Brain pericyte (primary cell): ENCODE results near the gene HMGA1.

Experiments used
- DNase-seq: peaks from one replicate; pipeline ENCODE4 v3.0.0-alpha.2; 2012; ENCODE audit warnings: low read depth, low spot score

The HMGA1 gene, protein sequence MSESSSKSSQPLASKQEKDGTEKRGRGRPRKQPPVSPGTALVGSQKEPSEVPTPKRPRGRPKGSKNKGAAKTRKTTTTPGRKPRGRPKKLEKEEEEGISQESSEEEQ

DNA sequence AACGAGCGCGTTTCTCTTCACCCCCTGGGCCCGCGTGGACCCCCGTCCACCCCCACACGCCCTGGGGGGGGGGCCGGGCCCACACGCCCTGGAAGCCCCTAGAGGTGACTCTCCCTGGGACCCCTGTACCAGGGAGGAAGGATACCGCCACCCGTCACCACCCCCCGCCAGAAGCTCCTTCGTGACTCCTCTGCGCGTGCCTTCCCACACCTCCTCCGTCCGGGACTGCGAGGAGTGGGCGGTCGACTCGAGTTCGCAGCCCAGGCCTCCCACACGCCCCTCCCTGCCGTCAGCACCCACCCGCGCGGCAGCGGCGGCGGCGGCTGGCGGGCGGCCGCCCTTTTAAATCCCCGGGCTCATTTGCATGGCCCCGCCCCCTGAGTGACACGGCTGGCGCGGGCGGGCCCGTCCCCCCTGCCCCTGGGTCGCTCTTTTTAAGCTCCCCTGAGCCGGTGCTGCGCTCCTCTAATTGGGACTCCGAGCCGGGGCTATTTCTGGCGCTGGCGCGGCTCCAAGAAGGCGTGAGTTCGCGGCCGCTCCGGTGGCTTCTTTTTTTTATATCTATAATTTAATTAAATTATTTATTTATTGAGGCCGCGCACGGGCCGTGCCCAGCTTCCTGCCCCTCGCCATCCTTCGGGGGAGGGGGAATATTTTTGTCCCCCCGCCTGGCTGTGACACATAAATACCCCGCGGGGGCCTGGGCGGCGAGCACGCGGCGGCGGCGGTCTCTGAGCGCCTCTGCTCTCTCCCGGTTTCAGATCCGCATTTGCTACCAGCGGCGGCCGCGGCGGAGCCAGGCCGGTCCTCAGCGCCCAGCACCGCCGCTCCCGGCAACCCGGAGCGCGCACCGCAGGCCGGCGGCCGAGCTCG is at the start of gene HMGA1:
Gene HMGA1, plus strand, starts transcription at position 431 of the 873 bp plus-strand sequence. CDS start 3,908 bp downstream, outside the sequence.
- no peak for DNase-seq

DNA sequence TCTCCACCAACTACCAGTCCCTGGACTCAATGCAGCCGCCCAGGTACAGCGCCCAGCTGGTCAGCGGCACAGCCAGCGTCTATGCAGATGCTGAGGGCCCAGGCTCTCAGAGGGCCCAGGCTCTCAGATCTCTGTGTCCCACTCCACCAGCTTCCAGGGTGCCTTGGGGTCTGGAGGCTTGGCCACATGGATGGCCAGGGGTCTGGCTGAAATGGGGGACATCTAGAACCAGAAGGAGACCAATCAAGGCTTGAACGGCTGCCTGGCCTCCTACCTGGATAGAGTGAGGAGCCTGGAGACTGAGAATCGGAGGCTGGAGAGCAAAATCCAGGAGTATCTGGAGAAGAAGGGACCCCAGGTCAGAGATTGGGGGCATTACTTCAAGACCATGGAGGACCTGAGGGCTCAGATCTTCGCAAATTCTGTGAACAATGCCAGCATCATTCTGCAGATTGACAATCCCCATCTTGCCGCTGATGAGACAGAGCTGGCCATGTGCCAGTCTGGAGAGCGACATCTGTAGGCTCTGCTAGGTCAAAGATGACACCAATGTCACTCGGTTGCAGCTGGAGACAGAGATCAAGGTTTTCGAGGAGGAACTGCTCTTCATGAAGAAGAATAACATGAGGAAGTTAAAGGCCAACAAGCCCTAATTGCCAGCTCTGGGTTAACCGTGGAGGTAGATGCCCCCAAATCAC is 46.7 kb upstream of the HMGA1 start:
- DNase-seq = no peak

- no peak for DNase-seq
Measured at GRCh38 chr6:34190504-34191122, 46.1 kb upstream of the HMGA1 start.

- no peak for DNase-seq
Measured at GRCh38 chr6:34194772-34195171, 41.9 kb upstream of the HMGA1 start.

- no peak for DNase-seq
Measured at GRCh38 chr6:34195726-34196115, 41.0 kb upstream of the HMGA1 start.

DNA sequence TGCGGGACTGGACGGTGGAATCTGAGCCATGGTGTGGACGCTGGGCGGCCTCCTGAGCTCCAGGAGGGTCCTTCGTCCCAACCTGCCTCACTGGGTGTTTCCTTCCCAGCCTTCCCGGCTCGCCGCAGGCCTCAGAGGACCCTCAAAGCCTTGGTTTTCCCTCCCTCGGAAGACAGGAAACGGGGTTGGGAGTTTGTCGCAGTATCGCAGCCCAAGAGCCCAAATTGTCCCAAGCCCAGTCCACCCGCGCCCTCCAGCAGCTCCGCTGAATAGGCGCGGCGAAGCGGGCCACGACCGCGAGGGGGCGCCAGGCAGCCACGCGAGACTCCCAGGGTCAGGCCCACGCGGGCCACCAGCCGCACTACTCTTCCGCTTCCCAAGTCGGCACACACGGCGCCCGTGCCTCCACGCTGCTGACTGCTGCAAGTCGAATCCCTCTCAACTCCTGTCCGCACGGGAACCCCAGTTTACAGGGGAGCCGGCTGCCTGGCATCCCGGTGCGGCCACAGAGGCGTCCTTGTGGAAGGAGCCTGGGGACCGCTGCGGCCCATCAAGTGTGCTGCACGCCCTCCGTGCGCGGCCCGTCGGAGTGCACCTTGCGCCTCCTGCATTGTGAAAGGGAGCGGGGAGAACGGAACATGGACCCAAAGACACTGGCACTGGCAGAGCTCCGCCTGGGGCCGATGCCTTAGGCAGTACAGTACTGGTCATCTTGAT is 40.4 kb upstream of the HMGA1 start:
- no peak for DNase-seq

GRCh38 chr6:34196833-34197195 is 39.9 kb upstream of the HMGA1 start:
- no peak for DNase-seq

DNA sequence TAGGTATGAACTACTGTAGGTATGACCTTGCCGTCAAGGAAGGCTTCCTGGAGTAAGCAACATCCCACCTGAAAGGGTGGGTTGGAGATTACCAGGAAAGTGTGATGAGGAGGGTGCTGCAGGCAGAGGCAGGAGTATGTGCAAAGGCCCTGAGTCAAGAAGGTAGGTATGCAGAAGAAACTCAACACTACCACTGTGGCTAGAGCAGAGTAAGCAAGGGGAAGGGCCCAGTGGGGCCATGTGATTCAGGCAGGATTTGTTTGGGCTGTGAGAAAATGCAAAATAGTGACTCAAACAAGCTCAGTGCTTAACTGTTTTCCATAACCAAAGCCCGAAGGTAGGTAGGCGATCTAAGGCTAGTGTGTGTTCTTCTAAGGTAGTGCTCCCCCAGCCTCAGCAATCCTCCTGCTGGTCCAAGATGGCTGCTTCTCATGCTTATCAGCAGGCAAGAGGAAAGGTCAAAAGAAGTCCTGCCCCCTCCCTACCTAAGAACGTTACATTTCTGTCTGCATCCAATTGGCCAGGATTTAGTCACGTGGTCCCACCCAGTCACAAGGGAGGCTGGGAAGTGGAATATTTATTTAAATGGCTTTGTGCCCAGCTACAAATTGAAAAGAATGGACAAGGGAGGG is 36.2 kb upstream of the HMGA1 start:
- no peak for DNase-seq

DNA sequence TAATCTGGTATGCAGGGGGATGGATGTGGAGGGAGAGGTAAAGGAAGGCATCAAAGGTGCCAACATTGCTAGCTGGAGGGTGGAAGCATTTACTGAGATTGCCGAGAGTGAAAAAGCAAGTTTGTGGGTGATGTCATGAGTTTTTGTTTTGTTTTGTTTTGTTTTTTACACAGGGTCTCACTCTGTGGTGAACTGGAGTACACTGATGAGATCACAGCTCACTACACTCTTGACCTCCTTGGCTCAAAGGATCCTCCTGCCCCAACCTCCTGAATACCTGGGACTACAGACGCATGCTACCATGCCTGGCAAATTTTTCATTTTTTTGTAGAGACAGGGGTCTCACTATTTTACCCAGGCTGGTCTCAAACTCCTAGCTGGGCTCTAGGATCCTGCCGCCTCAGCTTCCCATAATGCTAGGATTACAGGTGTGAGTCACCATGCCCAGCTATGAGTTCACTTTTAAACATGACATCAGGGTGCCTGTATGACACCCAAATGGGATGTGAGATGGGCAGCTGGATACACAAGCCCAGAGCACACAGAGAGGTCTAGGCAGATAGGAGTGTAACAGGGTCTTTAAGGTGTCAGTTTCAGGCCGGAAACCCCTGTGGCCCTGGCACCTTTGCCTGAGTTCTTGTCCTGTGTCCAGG is 35.1 kb upstream of the HMGA1 start:
- no peak for DNase-seq

- no peak for DNase-seq
Measured at GRCh38 chr6:34202329-34203201, 34.1 kb upstream of the HMGA1 start.

- no peak for DNase-seq
Measured at GRCh38 chr6:34204693-34205092, 32.0 kb upstream of the HMGA1 start.

GRCh38 chr6:34205466-34205865 is 31.2 kb upstream of the HMGA1 start:
- no peak for DNase-seq

DNA sequence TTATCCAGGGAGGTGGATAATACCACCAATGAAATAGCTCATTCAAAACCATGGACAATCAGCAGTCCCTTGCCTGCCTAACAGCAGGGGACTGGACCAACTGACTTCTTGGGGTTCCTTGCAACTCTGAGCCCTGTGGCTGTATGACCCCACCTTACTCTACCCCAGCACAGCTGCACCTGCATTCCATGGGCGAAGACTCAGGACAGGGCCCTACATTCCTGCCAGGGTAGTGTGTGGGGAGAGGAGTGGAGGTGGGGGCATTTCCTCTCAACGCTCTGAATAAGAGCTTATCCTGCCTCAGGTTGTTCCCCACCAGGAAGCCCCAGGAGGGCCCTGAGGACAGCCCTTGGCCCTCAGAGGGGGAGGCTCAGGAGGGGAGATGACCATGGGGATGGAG is 30.8 kb upstream of the HMGA1 start:
- no peak for DNase-seq

DNA sequence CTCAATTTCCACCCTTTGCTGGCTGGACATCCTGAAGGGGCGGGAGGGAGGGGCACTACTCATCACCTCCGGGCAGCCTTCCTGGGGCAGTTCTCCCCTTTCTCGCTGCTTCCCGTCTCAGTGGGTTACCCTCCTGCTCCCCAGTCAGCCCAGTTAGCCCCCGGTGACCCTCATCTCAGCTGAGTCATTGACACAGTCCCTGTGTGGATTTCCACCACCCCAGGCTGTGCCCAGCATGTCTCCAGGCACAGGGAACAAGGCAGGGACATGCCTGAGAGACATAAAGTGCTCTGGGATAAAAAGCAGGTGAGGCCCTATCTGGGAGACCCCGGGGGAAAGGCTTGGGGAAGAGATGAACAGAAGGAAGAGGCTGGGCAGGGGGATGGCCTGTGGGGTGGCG is 29.9 kb upstream of the HMGA1 start:
- DNase-seq = no peak

- DNase-seq = no peak
Measured at GRCh38 chr6:34207695-34208443, 28.8 kb upstream of the HMGA1 start.

DNA sequence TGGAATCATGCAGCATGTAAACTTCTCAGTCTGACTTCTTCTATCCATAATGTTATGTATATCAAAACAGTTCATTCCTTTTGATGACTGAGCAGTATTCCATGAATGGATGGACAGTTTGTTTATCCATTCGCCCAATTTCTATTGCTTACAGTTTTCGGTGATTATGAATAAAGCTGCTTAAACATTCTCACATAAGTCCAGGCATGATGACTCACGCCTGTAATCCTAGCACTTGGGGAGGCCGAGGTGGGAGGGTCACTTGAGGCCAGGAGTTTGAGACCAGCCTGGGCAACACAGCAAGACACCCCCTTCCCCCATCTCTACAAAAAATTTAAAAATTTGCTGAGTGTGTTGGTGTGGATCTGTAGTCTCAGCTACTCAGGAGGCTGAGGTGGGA is 22.9 kb upstream of the HMGA1 start:
- DNase-seq = no peak

GRCh38 chr6:34218691-34219090 is 18.0 kb upstream of the HMGA1 start:
- no peak for DNase-seq

DNA sequence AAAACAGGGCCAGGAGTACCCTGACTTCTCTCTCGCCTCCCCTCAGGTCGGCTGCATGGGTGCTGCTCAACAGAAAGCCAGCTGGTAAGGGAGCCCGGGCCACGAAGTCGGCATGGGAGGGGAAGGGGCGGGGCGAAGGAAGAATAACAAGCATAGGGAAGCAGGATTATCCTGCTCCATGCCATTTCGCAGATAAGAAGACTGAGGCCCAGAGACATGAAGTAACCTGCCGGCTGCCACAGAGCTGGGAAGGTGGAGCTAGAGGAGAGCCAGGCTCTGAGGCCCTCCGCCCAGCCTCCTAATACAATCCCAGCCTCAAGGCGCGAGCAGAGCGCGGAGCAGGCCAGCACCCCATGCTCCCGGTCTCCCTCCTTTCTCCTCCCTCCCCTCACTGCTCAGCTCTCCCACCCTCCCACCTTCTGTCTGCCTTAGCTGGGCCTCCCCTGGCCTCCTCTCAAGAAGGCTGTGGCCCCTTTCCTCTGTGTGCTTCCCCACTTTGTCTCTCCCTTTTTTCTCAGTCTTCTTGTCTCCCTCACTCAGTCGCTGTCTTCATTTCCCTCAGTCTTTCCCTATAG is 13.2 kb upstream of the HMGA1 start:
- no peak for DNase-seq
